SK-MEL-5 (cell line): ENCODE data around the gene GFPT1. TPM values are rescaled to one million over a fixed set of nuclear protein-coding genes. Genes with fewer than 3 reads are reported as not detected.

Experiments used
- DNase-seq: peaks from one replicate; pipeline ENCODE4 v3.0.0-alpha.2; 2016; ENCODE audit warnings: low read depth, low spot score
- in situ Hi-C: cut with HindIII; loops from 2 replicates; pipeline ENCODE4 v1.10.0; 2016; ENCODE audit warnings: low sequenced_read_pairs, high pct_unique_total_duplicates, low pct_unique_long_range_greater_than_20kb
- total RNA-seq: library from RNA; depleted of rRNA; stranded (reverse); fragments of >200 nt; shearing (Covaris generic); gene quantifications from 2 replicates; pipeline ENCODE4 v1.2.3, GENCODE V29; 2014

GFPT1 gene
- total RNA-seq, 1 experiment from 2014 or later = 34.8 TPM

GRCh38 chr2:69353360-69353759, 33.7 kb downstream of the GFPT1 start:
- in situ Hi-C loops = no loop called here
- no peak for DNase-seq

- no peak for DNase-seq
- in situ Hi-C loops = no loop called here
These were observed 38.2 kb downstream of the GFPT1 start for GRCh38 chr2:69348781-69349180.

- DNase-seq = no peak
- in situ Hi-C loops = no loop called here
These were observed 41.6 kb downstream of the GFPT1 start for GRCh38 chr2:69345434-69345833.

- in situ Hi-C loops = no loop called here
- no peak for DNase-seq
These were observed 42.7 kb downstream of the GFPT1 start for GRCh38 chr2:69344305-69344704.

- in situ Hi-C loops = no loop called here
These were observed 46.8 kb downstream of the GFPT1 start for GRCh38 chr2:69340101-69340775.

GRCh38 chr2:69335311-69335710, 51.7 kb downstream of the GFPT1 start:
- in situ Hi-C loops = no loop called here
- no peak for DNase-seq

More at GRCh38 chr2:69340101-69340775, 46.8 kb downstream of the GFPT1 start:
- no peak for DNase-seq

- in situ Hi-C loops = no loop called here
- DNase-seq = no peak
These were observed 53.7 kb downstream of the GFPT1 start for GRCh38 chr2:69333352-69333751.

- in situ Hi-C loops = no loop called here
- no peak for DNase-seq
These were observed 56.2 kb downstream of the GFPT1 start for GRCh38 chr2:69330781-69331180.

GRCh38 chr2:69322631-69323030, 64.4 kb downstream of the GFPT1 start:
- in situ Hi-C loops = no loop called here
- DNase-seq = no peak

- in situ Hi-C loops = no loop called here
- DNase-seq = no peak
These were observed 70.5 kb downstream of the GFPT1 start for GRCh38 chr2:69316550-69316949.

- in situ Hi-C loops = no loop called here
- no peak for DNase-seq
These were observed 71.8 kb downstream of the GFPT1 start for GRCh38 chr2:69315160-69315761.

GRCh38 chr2:69311024-69311416, 76.0 kb downstream of the GFPT1 start:
- DNase-seq = no peak
- in situ Hi-C loops = no loop called here

- in situ Hi-C loops = no loop called here
- DNase-seq = no peak
These were observed 76.7 kb downstream of the GFPT1 start for GRCh38 chr2:69310111-69311023.

- DNase-seq = peak; percentile 47
- in situ Hi-C loops = no loop called here
These were observed 77.5 kb downstream of the GFPT1 start for GRCh38 chr2:69309351-69310110.

GRCh38 chr2:69308338-69308737, 78.7 kb downstream of the GFPT1 start:
- DNase-seq = no peak
- in situ Hi-C loops = no loop called here

- in situ Hi-C loops = no loop called here
- no peak for DNase-seq
These were observed 79.4 kb downstream of the GFPT1 start for GRCh38 chr2:69307579-69308064.

- DNase-seq = peak; percentile 91
- in situ Hi-C loops = no loop called here
These were observed 80.0 kb downstream of the GFPT1 start for GRCh38 chr2:69306822-69307578.
